Neural cell (in vitro differentiated cells): ENCODE results near the gene B4GALNT3. TPM values are rescaled to one million over a fixed set of nuclear protein-coding genes. Genes with fewer than 3 reads are reported as not detected.

ENCODE experiments used
- H2AFZ ChIP-seq: fragments of 200-600, 300-800 bp; sonication (generic), shearing (Covaris generic); 2 replicates; pipeline ENCODE4 v1.6.0; 2014; ENCODE audit warnings: low read depth, mild to moderate bottlenecking, antibody characterized with exemption, low read length, moderate library complexity
- H3F3A ChIP-seq: fragments of 200-600 bp; shearing (Covaris generic); 2 replicates; pipeline ENCODE4 v1.6.1; 2016; ENCODE audit warnings: mild to moderate bottlenecking, moderate library complexity, mixed read lengths, antibody characterized with exemption, low read length; ENCODE audit not compliant: insufficient read depth, poor library complexity, severe bottlenecking
- H3K27ac ChIP-seq: fragments of 200-600, 300-800 bp; sonication (generic), shearing (Covaris generic); 2 replicates; pipeline ENCODE4 v1.5.1; 2014; ENCODE audit warnings: mild to moderate bottlenecking, low read length, moderate library complexity
- H3K27me3 ChIP-seq: fragments of 300-800, 200-600 bp; sonication (generic), shearing (Covaris generic); 2 replicates; pipeline ENCODE4 v1.6.0; 2014; ENCODE audit warnings: mild to moderate bottlenecking, low read depth, low read length, moderate library complexity; ENCODE audit not compliant: insufficient read depth
- H3K36me3 ChIP-seq: fragments of 300-800, 200-600 bp; sonication (generic), shearing (Covaris generic); 2 replicates; pipeline ENCODE4 v1.5.1; 2014; ENCODE audit warnings: mild to moderate bottlenecking, antibody characterized with exemption, low read length, moderate library complexity; ENCODE audit not compliant: insufficient read depth
- H3K4me2 ChIP-seq: fragments of 300-800, 200-600 bp; sonication (generic), shearing (Covaris generic); 2 replicates; pipeline ENCODE4 v1.6.0; 2014; ENCODE audit warnings: mild to moderate bottlenecking, low read length
- H3K4me3 ChIP-seq: fragments of 300-800, 200-600 bp; sonication (generic), shearing (Covaris generic); 2 replicates; pipeline ENCODE4 v1.5.1; 2014; ENCODE audit warnings: mild to moderate bottlenecking, low read length, moderate library complexity
- H3K79me2 ChIP-seq: fragments of 200-600 bp; shearing (Covaris generic); replicated peaks from 2 replicates; pipeline ENCODE4 v1.6.0; 2014; ENCODE audit warnings: mild to moderate bottlenecking, low read length, moderate library complexity; ENCODE audit not compliant: insufficient read depth
- H3K9ac ChIP-seq: fragments of 300-800, 200-600 bp; sonication (generic), shearing (Covaris generic); 2 replicates; pipeline ENCODE4 v1.6.1; 2016; ENCODE audit warnings: mild to moderate bottlenecking, low read length, mixed read lengths
- H3K9me2 ChIP-seq: fragments of 200-600 bp; shearing (Covaris generic); 2 replicates; pipeline ENCODE4 v1.6.1; 2016; ENCODE audit warnings: mild to moderate bottlenecking, low read length, mixed read lengths; ENCODE audit not compliant: insufficient read depth
- H3K9me3 ChIP-seq: fragments of 200-600, 300-800 bp; sonication (generic), shearing (Covaris generic); 2 replicates; pipeline ENCODE4 v1.6.1; 2016; ENCODE audit warnings: mild to moderate bottlenecking, mixed run types, low read length, moderate library complexity, mixed read lengths
- H4K20me1 ChIP-seq: fragments of 200-600 bp; shearing (Covaris generic); 2 replicates; pipeline ENCODE4 v1.6.1; 2016; ENCODE audit warnings: mild to moderate bottlenecking, mixed run types; ENCODE audit not compliant: insufficient read depth
- CTCF ChIP-seq: fragments of 450-650 bp; IDR thresholded peaks from 2 replicates; pipeline ENCODE4 v1.5.1; 2014; ENCODE audit warnings: antibody characterized with exemption, mild to moderate bottlenecking, moderate library complexity; ENCODE audit not compliant: poor library complexity, severe bottlenecking
- EP300 ChIP-seq: fragments of 450-650 bp; conservative IDR thresholded peaks from 2 replicates; pipeline ENCODE4 v1.6.1; 2014; ENCODE audit warnings: antibody characterized with exemption, mild to moderate bottlenecking, moderate library complexity; ENCODE audit not compliant: poor library complexity, severe bottlenecking
- EZH2 ChIP-seq: fragments of 200-600, 300-800 bp; shearing (Covaris generic), sonication (generic); IDR thresholded peaks from 2 replicates; pipeline ENCODE4 v1.6.1; 2014; ENCODE audit warnings: antibody characterized with exemption, low read length, borderline replicate concordance, mild to moderate bottlenecking; ENCODE audit not compliant: insufficient read depth, poor library complexity, severe bottlenecking
- MXI1 ChIP-seq: fragments of 450-650 bp; conservative IDR thresholded peaks from 2 replicates; pipeline ENCODE4 v1.6.1; 2014; ENCODE audit warnings: antibody characterized with exemption, mild to moderate bottlenecking; ENCODE audit not compliant: poor library complexity, severe bottlenecking
- POLR2AphosphoS5 ChIP-seq: IDR thresholded peaks from 2 replicates; pipeline ENCODE4 v1.6.1; 2012
- RAD21 ChIP-seq: fragments of 450-650 bp; conservative IDR thresholded peaks from 2 replicates; pipeline ENCODE4 v1.6.1; 2014; ENCODE audit warnings: antibody characterized with exemption, mild to moderate bottlenecking, moderate library complexity
- REST ChIP-seq: IDR thresholded peaks from 2 replicates; pipeline ENCODE4 v1.6.1; 2012; ENCODE audit warnings: borderline replicate concordance
- SMC3 ChIP-seq: fragments of 450-650 bp; conservative IDR thresholded peaks from 2 replicates; pipeline ENCODE4 v1.6.1; 2014; ENCODE audit warnings: antibody characterized with exemption, mild to moderate bottlenecking, moderate library complexity; ENCODE audit not compliant: poor library complexity
- TAF1 ChIP-seq: IDR thresholded peaks from 2 replicates; pipeline ENCODE4 v1.6.1; 2012; ENCODE audit warnings: low read depth
- polyA plus RNA-seq: library from polyadenylated mRNA; depleted of rRNA; stranded (reverse); fragments of >200 nt; gene quantifications from 2 replicates; pipeline ENCODE4 v1.2.3, GENCODE V29; 2014

B4GALNT3 gene
- polyA plus RNA-seq, 1 donor from 2014 or later, result 6.7 TPM

GRCh38 chr12:450438-450837 is 9.3 kb upstream of the B4GALNT3 start:
- Histone ChIP-seq H3K4me2 (no peak overlapping the region), H3K9me2 (no peaks in the 10 kb centered on the region), H3F3A (no peaks in the 10 kb centered on the region), H4K20me1 (no peaks in the 10 kb centered on the region), H3K9me3 (no peaks in the 10 kb centered on the region), H3K27ac (no peak overlapping the region), H3K36me3 (no peaks in the 10 kb centered on the region), H3K79me2 (no peaks in the 10 kb centered on the region), H3K27me3 (no peaks in the 10 kb centered on the region), H3K9ac (no peak overlapping the region), H3K4me3 (no peak overlapping the region), H2AFZ (no peak overlapping the region)
- TF ChIP-seq POLR2AphosphoS5 (no peak), CTCF (no peak), TAF1 (no peak), REST (no peak), MXI1 (no peak), RAD21 (no peak)

GRCh38 chr12:452667-453210 is 7.0 kb upstream of the B4GALNT3 start:
- Histone ChIP-seq H4K20me1 (no peaks in the 10 kb centered on the region), H3K27ac (no peak overlapping the region)

More at GRCh38 chr12:452667-453210, 7.0 kb upstream of the B4GALNT3 start:
- no peaks in the 10 kb centered on the region for H3K27me3 ChIP-seq
- no peak overlapping the region for H3K4me2 ChIP-seq
- no peak overlapping the region for H2AFZ ChIP-seq
- no peak overlapping the region for H3K9ac ChIP-seq
- no peaks in the 10 kb centered on the region for H3K9me2 ChIP-seq
- TF ChIP-seq SMC3, result no peak
- TF ChIP-seq TAF1, result no peak
- no peak for TF ChIP-seq RAD21
- no peak for TF ChIP-seq CTCF
- TF ChIP-seq EZH2, result no peak
- TF ChIP-seq EP300, result no peak
- no peak for TF ChIP-seq MXI1
- TF ChIP-seq POLR2AphosphoS5, result no peak
- no peak for TF ChIP-seq REST
- H3K79me2 ChIP-seq, result no peaks in the 10 kb centered on the region
- no peak overlapping the region for H3K4me3 ChIP-seq
- H3K36me3 ChIP-seq, result no peaks in the 10 kb centered on the region
- no peaks in the 10 kb centered on the region for H3F3A ChIP-seq
- no peaks in the 10 kb centered on the region for H3K9me3 ChIP-seq
